HL-60 (cell line): ENCODE measurements around the gene UST.

Source experiments
- CTCF ChIP-seq: IDR thresholded peaks from one replicate; pipeline ENCODE4 v1.5.1; 2011; ENCODE audit warnings: low read length, control low read depth, inconsistent platforms; ENCODE audit not compliant: insufficient read depth
- POLR2AphosphoS5 ChIP-seq: IDR thresholded peaks from 2 replicates; pipeline ENCODE4 v1.6.1; 2012; ENCODE audit warnings: low read depth

GRCh38 chr6:148887181-148887580, 140.4 kb downstream of the UST start:
- TF ChIP-seq POLR2AphosphoS5 (no peak), CTCF (no peak)
